ENCODE results near the gene OXLD1. TPM values are rescaled to one million over a fixed set of nuclear protein-coding genes. Genes with fewer than 3 reads are reported as not detected.

OXLD1 gene
- total RNA-seq, 1 experiment from 2014 or later, result 40.2 TPM

DNA sequence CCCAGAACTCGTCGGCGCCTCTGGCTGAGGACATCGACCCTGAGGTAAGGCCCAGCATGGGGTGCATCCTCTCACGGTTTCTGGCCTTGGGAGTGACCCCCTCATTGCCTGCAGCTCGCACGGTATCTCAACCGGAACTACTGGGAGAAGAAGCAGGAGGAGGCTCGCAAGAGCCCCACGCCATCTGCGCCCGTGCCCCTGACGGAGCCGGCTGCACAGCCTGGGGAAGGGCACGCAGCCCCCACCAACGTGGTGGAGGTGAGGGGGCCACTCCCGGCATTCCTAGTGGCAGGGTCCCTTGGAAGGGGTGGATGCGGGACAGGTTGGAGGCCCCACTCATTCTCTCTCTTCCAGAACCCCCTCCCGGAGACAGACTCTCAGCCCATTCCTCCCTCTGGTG lies 28.4 kb upstream of the OXLD1 start:
- H3K27ac ChIP-seq, result no peak overlapping the region
- intact Hi-C loops (cut with micrococcal nuclease; ENCODE audit: unreplicated experiment), result no loop called here
- no peaks in the 10 kb centered on the region for H3K36me3 ChIP-seq (ENCODE audit: low read depth)
- H3K27me3 ChIP-seq (ENCODE audit: insufficient read depth, low read depth), result no peaks in the 10 kb centered on the region
- no peaks in the 10 kb centered on the region for H3K4me1 ChIP-seq (replicated peaks; ENCODE audit: insufficient read depth)
- H2AFZ ChIP-seq, result no peak overlapping the region
- BruUV-seq (replicated peaks), result no TSS peak
- H3K4me2 ChIP-seq, result no peak overlapping the region
- no peaks in the 10 kb centered on the region for H3K9me2 ChIP-seq (ENCODE audit: insufficient read depth)
- ChIA-PET CTCF (no interaction called here), POLR2A (ENCODE audit: unreplicated experiment) (no interaction called here)
- H4K20me1 ChIP-seq (ENCODE audit: insufficient read depth), result peaks cover 8% of the 10 kb centered on the region; the same call in 1 of the 2 replicates
- no peaks in the 10 kb centered on the region; the same call in 1 of the 2 replicates for H3F3A ChIP-seq (ENCODE audit: insufficient read depth, low read depth)
- H3K9me3 ChIP-seq (ENCODE audit: insufficient read depth, low read depth), result no peaks in the 10 kb centered on the region
- TF ChIP-seq EZH2 (IDR thresholded peaks at IDR 0.05; ENCODE audit: low read depth), result no peak
- TF ChIP-seq, protein P1, sequence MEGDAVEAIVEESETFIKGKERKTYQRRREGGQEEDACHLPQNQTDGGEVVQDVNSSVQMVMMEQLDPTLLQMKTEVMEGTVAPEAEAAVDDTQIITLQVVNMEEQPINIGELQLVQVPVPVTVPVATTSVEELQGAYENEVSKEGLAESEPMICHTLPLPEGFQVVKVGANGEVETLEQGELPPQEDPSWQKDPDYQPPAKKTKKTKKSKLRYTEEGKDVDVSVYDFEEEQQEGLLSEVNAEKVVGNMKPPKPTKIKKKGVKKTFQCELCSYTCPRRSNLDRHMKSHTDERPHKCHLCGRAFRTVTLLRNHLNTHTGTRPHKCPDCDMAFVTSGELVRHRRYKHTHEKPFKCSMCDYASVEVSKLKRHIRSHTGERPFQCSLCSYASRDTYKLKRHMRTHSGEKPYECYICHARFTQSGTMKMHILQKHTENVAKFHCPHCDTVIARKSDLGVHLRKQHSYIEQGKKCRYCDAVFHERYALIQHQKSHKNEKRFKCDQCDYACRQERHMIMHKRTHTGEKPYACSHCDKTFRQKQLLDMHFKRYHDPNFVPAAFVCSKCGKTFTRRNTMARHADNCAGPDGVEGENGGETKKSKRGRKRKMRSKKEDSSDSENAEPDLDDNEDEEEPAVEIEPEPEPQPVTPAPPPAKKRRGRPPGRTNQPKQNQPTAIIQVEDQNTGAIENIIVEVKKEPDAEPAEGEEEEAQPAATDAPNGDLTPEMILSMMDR (conservative IDR thresholded peaks at IDR 0.05), result no peak
- no peaks in the 10 kb centered on the region for H3K79me2 ChIP-seq (ENCODE audit: low read depth)
- no peak for DNase-seq
- H3K4me3 ChIP-seq, result no peak overlapping the region

GRCh38 chr17:81693509-81694210 lies 27.3 kb upstream of the OXLD1 start:
- Histone ChIP-seq H3K79me2 (ENCODE audit: low read depth) (no peaks in the 10 kb centered on the region), H3K36me3 (ENCODE audit: low read depth) (no peaks in the 10 kb centered on the region), H3K4me1 (replicated peaks; ENCODE audit: insufficient read depth) (no peaks in the 10 kb centered on the region), H3K4me3 (no peak overlapping the region), H4K20me1 (ENCODE audit: insufficient read depth) (peaks cover 4% of the 10 kb centered on the region; the same call in 1 of the 2 replicates), H3K27me3 (ENCODE audit: insufficient read depth, low read depth) (no peaks in the 10 kb centered on the region), H3K9me3 (ENCODE audit: insufficient read depth, low read depth) (no peaks in the 10 kb centered on the region), H3F3A (ENCODE audit: insufficient read depth, low read depth) (no peaks in the 10 kb centered on the region; the same call in 1 of the 2 replicates), H3K4me2 (no peak overlapping the region), H2AFZ (no peak overlapping the region), H3K27ac (no peak overlapping the region), H3K9me2 (ENCODE audit: insufficient read depth) (no peaks in the 10 kb centered on the region)
- no peak for DNase-seq
- TF ChIP-seq, protein P1 (conservative IDR thresholded peaks at IDR 0.05), result no peak
- no peak for TF ChIP-seq EZH2 (IDR thresholded peaks at IDR 0.05; ENCODE audit: low read depth)
- CTCF ChIA-PET, result no interaction called here
- intact Hi-C loops (cut with micrococcal nuclease; ENCODE audit: unreplicated experiment), result no loop called here
- POLR2A ChIA-PET (ENCODE audit: unreplicated experiment), result interaction anchor here (0.6 kb wide), 2 partner anchors 148 to 231 kb away, joined by 3 to 4 read pairs; no protein-coding TSS in a partner anchor
- no TSS peak for BruUV-seq (replicated peaks)

- POLR2A ChIA-PET (ENCODE audit: unreplicated experiment), result no interaction called here
- TF ChIP-seq, protein P1 (conservative IDR thresholded peaks at IDR 0.05), result no peak
- no peak for TF ChIP-seq EZH2 (IDR thresholded peaks at IDR 0.05; ENCODE audit: low read depth)
- intact Hi-C loops (cut with micrococcal nuclease; ENCODE audit: unreplicated experiment), result no loop called here
- Histone ChIP-seq H3K4me1 (replicated peaks; ENCODE audit: insufficient read depth) (no peaks in the 10 kb centered on the region), H3K27ac (no peak overlapping the region), H3K9me3 (ENCODE audit: insufficient read depth, low read depth) (no peaks in the 10 kb centered on the region), H3K4me3 (no peak overlapping the region), H2AFZ (no peak overlapping the region), H3K36me3 (ENCODE audit: low read depth) (no peaks in the 10 kb centered on the region), H3K9me2 (ENCODE audit: insufficient read depth) (no peaks in the 10 kb centered on the region), H3K4me2 (no peak overlapping the region), H3K79me2 (ENCODE audit: low read depth) (peaks cover 9% of the 10 kb centered on the region; the same call in 1 of the 2 replicates), H3K27me3 (ENCODE audit: insufficient read depth, low read depth) (no peaks in the 10 kb centered on the region), H3F3A (ENCODE audit: insufficient read depth, low read depth) (no peaks in the 10 kb centered on the region), H4K20me1 (ENCODE audit: insufficient read depth) (peaks cover 4% of the 10 kb centered on the region)
- no TSS peak for BruUV-seq (replicated peaks)
- no peak for DNase-seq
- CTCF ChIA-PET, result interaction anchor here (0.7 kb wide), 1 partner anchor 548 kb away, joined by 3 read pairs; no protein-coding TSS in a partner anchor
These were observed 25.2 kb upstream of the OXLD1 start for GRCh38 chr17:81691608-81692007.

Data from PC-9 (cell line).